HG03575 (cell line): ENCODE data around the gene ROBO1.

Source experiments
- ATAC-seq: cut with Tn5 transposase; IDR thresholded peaks from one replicate; pipeline ENCODE4 v1.9.1; 2021; ENCODE audit not compliant: unreplicated experiment, insufficient number of reproducible peaks, low FRiP score; ENCODE audit errors: extremely low read depth

ROBO1 gene

DNA sequence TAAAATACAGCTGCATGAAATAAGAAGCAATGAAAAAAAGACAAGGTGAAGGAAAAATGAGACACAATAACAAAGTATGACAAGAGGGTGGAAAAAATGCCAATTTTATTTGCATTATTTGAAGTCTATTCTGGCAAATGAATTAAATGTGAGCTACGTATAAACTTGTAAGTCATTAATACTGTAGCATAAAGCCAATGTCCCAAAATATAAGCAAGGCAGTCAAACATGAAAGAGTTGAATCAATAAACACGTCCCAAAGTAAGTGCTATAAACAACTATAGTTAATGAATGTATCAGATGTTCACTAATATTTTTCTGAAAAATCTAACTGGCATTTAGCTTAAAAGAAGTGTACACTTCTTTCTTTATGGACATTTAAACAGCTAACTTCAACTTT lies 481.9 kb downstream of the ROBO1 start:
- no peak for ATAC-seq

DNA sequence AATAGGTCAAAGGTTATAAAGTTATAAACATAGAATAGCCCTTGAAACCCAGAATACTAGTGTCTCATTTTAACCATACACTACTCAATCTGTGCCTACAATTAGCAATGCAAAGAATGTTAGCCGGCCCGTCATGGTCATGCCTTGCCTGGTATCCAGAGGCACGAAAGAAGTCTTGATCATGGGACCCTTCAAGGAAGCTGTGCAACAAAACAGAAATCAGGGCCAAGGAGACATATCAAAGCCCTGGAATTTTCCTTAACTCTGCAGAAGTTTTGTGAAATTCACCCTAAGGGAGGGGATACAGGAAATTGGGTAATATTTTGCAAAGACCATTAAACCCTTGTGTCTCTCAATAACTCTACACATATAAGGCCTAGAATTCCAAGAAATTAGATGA lies 482.4 kb downstream of the ROBO1 start:
- no peak for ATAC-seq

DNA sequence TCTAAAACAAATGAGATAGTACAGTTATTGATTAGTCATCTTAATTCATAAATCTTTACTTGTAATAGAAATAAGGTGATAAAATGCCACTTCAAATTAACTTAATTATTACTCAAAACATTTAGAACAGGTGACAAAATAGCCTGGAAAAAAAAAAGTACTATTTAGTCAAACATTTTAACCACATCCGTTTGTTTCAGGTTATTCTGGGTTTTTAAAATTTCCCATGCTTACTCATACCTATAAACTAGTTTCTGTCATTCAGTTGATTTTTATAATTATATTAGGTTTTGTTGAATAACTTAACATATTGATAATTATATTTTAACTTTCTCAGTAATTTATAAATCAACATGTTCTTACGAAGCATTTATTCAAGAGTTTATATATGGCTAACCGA lies 483.0 kb downstream of the ROBO1 start:
- no peak for ATAC-seq

DNA sequence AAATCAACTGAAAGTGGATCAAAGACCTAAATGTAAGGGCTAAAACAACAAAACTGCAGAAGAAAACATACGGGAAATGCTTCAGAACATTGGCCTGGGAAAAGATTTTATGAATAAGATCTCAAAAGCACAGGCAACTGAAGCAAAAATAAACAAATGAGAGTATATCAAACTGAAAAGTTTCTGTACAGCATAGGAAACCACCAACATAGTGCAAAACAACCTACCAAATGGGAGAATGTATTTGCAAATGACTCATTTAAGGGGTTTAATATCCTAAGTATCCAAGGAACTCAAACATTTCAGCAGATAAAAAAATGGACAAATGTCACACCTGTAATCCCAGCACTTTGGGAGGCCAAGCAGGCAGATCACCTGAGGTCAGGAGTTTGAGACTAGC lies 489.1 kb downstream of the ROBO1 start:
- ATAC-seq = no peak

DNA sequence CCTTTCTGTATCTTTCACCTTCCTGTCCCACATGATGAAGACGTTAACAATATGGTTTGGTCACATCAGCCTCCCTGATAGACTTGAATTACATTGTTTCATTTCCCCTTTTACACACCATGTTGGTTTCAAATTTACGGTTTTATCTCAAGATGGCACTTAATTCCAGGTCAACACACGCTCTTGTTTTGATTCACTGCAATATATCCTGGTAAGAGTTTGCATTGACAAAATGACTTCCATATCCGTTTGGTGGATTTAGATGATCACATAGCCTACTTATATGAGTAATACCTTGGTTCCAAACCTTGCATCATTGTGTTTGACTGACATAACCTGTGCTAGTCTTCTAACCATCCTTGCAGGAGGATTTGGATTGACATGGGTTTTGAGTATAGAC lies 499.4 kb downstream of the ROBO1 start:
- no peak for ATAC-seq

DNA sequence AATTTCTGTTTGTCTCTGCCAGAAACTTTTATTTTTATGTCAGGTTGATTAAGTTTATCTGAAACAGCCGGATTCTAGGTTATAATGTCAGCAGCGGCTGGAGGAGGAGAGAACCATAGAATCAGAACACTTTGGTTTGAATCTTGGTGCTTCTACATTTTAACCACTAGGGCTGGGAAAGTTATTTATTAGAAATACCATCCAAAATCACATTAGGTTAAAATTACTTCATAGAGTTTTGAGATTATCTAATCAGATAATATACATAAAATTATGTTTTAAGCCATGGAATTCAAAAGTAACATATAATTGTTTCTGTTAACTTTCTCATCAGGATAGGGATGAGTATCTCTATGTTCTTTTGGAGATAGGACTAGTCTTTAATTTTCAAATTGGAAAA lies 502.9 kb downstream of the ROBO1 start:
- ATAC-seq = no peak

DNA sequence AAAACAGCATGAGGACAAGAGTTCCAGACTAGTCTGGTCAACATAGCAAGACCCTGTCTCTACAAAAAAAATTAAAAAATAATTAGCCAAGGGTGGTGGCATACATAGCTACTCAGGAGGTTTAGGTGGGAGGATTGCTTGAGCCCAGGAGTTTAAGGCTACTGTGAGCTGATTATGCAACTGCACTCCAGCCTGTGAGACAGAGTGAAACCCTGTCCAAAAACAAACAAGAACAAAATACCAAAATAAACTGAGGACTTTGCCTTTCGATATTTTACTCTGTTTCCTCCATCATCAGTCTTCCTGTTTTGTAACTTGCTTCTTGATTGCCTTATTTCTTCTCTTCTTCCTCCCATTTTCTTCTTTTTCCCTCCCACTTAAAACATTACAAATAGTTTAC lies 504.4 kb downstream of the ROBO1 start:
- no peak for ATAC-seq

DNA sequence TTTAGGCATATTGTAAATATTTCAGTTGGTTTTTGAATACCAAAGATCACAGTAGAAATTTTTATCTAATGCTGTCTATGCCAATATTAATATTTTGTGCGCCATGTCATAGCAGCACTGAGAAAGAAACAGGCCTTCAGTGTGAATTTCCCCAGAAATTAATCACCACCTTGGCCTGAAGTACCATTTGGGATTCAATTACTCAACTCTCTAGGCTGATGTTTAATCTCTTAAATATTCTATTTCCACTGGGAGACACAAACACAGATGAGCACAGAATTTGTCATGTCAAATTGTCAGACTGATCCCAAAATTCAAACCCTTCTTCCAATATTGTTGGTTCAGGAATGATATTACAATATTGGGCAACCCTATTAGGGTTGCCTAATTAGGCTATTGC lies 509.3 kb downstream of the ROBO1 start:
- no peak for ATAC-seq

DNA sequence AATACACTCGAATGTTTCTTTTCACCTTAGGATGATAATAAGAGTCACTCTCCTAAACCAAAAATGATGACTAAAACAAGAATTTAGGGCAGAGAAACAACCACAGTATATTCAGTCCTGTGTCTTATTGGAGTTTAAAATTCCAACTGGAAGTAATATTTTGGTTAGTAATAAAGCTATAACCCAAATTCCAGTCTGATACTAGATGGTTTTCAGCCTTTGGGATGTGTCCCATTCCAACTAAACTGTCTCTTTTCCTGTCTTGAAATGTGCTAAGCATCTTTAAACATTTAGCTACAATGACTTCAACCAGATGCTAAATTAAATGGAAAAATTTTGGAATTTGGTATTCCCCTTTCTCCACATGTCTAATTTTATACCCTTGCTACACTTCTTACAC lies 510.0 kb downstream of the ROBO1 start:
- ATAC-seq = no peak

DNA sequence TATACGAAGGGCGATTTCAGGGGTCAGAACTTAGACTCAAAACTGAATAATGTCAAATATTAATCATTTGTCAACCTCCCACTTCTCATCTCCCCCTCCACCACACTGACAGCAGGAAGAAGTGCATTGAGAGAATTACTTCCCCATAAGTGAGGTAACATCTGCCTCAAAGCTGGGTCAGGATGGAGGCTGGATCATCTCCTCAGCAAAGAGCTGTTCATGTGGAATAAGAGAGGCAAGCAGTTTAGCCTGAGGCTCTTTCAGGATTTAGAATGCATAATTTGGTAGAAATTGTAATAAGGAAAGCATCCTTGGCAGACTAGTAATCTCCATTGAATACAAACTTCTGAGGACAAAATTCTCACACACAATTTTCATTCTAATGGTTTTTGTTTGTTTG lies 512.1 kb downstream of the ROBO1 start:
- no peak for ATAC-seq

DNA sequence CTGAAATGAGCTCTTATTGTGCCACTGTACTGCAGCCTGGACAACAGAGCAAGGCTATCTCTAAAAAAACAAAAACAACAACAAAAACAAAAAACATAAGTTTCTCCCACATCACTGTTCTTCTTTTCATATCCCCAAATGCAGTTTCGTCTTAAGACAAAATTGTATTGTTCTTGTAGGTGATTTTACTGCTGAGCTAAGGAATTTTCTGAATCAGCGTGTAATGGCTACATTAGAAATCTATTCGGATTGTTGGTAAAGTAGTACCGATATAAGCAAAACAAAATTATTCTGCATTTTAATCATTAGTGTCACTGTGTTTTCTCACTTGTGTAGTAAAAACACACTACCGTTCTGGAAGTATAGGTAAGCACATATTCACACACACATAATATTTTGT lies 512.5 kb downstream of the ROBO1 start:
- ATAC-seq = no peak

DNA sequence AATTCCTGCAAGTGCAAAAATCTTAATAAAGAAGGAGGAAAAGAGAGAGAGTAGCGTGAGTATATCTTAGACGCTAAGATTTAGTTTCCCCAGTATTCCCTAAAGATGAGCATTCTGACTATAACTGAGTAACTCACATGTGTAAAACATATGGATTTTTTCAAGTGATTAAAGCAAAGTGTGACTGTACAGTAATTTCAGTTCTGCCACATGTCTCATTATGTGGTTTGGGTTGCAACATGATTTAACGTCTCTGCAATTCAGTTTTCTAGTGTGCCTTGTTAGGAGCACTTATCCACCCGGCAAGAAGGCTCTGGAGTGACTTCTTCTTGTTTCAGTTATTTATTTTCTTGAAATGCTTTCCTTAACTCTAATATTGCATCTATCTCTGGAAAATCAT lies 514.1 kb downstream of the ROBO1 start:
- ATAC-seq = no peak

DNA sequence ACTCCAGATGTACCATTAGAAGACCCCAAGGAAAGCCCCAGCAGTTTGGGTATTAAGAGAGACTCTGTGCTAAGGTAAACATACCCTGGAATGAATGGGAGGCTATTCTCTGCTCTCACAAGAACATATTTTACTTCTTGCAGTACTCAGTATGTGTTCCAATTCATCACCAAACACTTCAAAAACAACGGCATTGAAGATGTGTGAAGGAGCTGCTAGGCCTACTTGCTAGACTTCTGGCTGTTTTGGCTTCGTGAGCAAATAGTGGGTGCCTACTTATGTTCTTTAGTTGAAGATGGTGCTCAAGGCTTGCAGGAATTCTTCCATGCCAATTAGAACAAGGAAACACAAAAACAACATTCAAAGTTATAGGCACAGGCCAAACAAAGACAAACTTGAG lies 514.5 kb downstream of the ROBO1 start:
- no peak for ATAC-seq

DNA sequence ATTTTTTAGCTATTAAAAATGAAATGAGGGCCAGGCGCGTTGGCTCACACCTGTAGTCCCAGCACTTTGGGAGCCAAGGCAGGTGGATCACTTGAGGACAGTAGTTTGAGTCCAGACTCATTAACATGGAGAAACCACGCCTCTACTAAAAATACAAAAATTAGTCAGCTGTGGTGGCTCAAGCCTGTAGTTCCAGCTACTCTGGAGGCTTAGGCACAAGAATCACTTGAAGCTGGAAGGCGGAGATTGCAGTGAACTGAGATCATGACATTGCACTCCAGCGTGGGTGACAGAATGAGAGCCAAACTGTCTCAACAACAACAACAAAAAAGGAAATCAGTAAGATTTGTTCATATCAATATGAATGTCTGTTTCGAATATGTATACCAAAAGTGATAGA lies 517.1 kb downstream of the ROBO1 start:
- no peak for ATAC-seq

DNA sequence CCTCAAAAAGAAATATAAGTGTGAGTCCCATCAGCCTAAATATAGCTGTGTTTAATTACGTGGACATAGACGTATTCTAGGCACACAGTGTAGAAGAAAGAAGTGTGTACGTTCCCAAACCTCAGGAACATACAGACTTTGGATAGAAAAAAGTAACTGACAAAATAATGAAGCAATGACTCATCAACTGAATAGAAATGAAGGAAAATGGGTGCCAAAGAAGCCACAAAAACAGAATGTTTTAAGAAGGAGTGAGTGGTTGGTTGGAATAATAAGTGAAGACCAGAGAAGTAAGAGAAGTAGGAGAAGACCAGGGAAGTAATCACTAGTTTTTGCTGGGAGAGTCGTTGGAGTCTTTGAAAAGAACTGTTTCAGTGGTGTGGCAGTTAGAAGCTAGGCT lies 518.1 kb downstream of the ROBO1 start:
- no peak for ATAC-seq

DNA sequence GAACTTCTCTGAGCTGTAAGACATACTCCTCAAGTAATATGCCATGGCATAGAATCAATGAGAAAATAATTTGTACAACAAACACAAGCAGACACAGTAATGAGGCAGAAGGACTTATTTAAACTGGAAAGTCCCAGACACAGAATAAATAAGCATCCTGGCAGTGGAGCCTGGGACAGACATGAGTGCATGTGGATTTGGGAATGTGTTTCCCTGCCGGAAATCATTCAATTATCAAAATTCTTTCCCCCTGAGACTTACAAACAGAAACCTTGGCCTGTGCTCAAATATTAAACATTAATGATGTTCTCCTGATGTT lies 520.1 kb downstream of the ROBO1 start:
- no peak for ATAC-seq

DNA sequence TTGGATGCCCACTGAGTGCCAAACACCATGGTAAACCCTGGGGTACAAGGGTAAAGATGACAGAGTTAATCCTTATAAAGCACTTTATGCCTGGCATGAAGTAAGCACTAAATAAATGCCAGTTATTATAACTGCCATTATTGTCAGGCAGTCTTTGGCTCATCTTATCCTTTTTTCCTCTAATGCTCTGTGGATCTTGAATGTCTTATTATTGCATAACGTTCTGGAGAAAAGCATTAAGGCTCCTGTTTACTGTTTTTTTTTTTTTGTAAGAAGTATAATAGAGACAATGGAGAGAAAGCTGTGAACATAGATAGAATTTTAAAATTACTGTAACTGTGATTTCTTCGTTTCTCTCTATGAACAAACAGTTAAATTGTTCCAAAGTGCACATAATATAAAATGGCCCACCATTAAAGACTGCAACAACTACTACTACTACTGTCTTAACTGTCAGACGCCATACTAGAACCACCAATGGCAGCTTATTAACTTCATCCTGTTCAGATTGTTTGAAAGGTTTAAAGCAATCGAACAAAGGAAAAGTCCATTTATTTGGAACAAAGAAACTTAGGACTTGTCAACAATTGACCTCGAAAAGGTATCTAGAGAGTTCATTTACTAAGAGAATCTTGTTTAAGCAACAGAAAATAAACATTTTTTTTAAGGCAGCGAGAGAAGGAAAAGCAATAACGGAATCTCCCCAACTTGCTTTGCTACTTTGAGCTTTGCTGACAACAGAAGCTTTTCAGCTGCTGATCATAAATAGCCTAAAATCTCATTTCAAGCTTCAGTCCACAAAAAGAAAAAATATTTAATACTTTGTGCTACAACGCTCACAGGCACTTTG lies 520.7 kb downstream of the ROBO1 start:
- ATAC-seq = no peak

DNA sequence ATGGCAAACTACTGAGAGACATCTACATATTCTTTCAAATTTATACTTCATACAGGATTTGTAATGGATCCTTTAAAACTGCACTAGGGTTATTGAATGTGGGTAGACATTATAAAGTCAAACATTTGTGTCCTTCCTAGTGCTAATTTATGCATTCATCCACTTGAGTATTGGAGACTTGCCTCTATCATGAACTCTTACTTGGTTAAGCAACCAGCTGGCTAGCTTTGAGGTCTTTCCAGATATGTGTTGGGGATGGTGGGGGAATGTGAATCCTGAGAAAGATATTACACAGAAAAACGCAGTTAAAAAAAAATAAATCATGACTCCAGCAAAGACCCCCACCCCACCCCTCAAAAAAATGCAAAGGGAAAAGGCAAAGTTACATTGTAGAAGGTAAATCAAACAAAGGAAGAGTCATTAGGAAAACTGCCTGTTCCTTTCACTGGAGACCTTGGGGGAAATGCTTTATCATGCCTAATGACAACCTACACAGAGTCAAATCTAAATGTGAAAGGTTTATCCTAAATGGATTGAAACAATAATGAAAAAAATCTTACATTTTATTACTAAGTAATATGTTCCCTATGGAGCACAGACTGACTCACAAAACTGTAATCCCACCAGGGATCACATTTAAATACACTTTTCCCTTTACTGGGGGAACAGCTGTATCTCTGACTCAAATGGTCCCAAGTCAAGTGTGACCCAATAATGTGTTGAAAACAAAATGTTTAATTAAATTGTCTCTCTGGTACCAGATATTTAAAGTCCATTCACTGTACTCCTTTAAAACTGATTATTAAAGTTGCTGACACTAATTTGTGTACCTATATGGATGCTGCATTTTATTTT lies 522.3 kb downstream of the ROBO1 start:
- no peak for ATAC-seq

DNA sequence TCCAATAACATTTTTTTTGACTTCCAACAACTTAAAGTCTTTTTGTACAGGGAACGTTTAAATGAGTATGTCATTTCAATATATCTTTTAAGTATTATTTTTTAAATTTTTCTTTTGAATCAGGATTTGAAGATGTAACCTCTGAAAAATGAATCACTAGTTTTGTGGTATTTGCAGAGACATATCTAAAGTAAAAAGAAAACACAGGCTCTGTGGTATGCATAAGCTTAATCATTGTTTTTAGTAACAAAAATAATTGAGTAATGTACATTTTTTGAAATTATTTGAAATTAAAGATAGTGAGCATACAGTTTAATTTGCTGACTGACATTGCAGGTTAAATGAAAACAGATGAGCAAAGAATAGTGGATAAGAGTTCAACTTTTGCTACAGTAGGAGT lies 531.3 kb downstream of the ROBO1 start:
- no peak for ATAC-seq

DNA sequence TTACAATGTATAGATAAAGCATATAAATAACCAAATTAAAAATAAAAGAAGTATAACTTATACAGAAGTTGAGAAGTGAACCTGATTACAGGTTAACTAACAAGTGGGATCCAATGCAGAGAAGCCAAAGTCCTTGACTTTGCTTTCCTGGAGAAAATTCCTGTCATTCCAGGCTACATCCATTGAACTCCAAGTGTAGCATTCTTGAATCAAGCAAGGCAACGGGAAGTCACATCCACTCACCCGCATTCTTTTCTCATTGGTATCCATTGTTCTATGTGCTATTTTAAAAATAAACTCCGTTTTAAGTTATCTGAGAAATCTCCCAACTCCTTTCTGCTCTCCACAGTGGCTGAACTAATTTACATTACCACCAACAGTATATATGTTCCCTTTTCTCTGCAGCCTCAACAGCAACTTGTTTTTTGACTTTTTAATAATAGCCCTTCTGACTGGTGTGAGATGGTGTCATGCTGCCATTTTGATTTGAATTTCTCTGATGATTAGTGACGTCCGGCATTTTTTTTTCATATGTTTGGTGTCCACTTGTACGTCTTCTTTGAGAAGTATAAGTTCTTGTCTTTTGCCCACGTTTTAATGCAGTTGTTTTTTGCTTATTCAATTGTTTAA lies 534.3 kb downstream of the ROBO1 start:
- ATAC-seq = no peak
